T-helper 1 cell treated with Interleukin-12 subunit alpha and Interleukin-12 subunit beta and Interleukin-4 antibody, amounts not matched to agents 30 μg/mL and 1 μg/mL, for 36 hours (primary cell): Measurements from ENCODE around the gene PMFBP1.

Source experiments
- H3K27ac Mint-ChIP-seq: one replicate; pipeline ENCODE4 v1.8.0; 2021; ENCODE audit warnings: mild to moderate bottlenecking, mixed read lengths
- H3K27me3 Mint-ChIP-seq: one replicate; pipeline ENCODE4 v1.8.0; 2021; ENCODE audit warnings: low read depth, mixed read lengths
- H3K36me3 Mint-ChIP-seq: one replicate; pipeline ENCODE4 v1.8.0; 2021; ENCODE audit warnings: low read depth, mixed read lengths
- H3K4me1 Mint-ChIP-seq: one replicate; pipeline ENCODE4 v1.8.0; 2021; ENCODE audit warnings: low read depth, mixed read lengths
- H3K4me3 Mint-ChIP-seq: one replicate; pipeline ENCODE4 v1.8.0; 2021; ENCODE audit warnings: mild to moderate bottlenecking, moderate library complexity, mixed read lengths
- H3K9me3 Mint-ChIP-seq: one replicate; pipeline ENCODE4 v1.8.0; 2021; ENCODE audit warnings: mixed read lengths

Gene PMFBP1

GRCh38 chr16:72199761-72200337 is 27.9 kb upstream of the PMFBP1 start:
- no peak overlapping the region for H3K4me3 Mint-ChIP-seq
- no peaks in the 10 kb centered on the region for H3K27me3 Mint-ChIP-seq
- no peaks in the 10 kb centered on the region for H3K9me3 Mint-ChIP-seq
- H3K4me1 Mint-ChIP-seq = peaks cover 13% of the 10 kb centered on the region
- H3K27ac Mint-ChIP-seq = no peak overlapping the region
- H3K36me3 Mint-ChIP-seq = no peaks in the 10 kb centered on the region

- H3K27me3 Mint-ChIP-seq = no peaks in the 10 kb centered on the region
- peaks cover 13% of the 10 kb centered on the region for H3K4me1 Mint-ChIP-seq
- H3K4me3 Mint-ChIP-seq = no peak overlapping the region
- H3K27ac Mint-ChIP-seq = no peak overlapping the region
- no peaks in the 10 kb centered on the region for H3K9me3 Mint-ChIP-seq
- H3K36me3 Mint-ChIP-seq = no peaks in the 10 kb centered on the region
Observed at GRCh38 chr16:72198771-72199201, 26.8 kb upstream of the PMFBP1 start.

GRCh38 chr16:72198021-72198711 is 26.2 kb upstream of the PMFBP1 start:
- Mint-ChIP-seq H3K27me3 (no peaks in the 10 kb centered on the region), H3K4me1 (peaks cover 7% of the 10 kb centered on the region), H3K9me3 (no peaks in the 10 kb centered on the region), H3K4me3 (no peak overlapping the region), H3K36me3 (no peaks in the 10 kb centered on the region), H3K27ac (no peak overlapping the region)

GRCh38 chr16:72197545-72197944 is 25.6 kb upstream of the PMFBP1 start:
- Mint-ChIP-seq H3K36me3 (no peaks in the 10 kb centered on the region), H3K27ac (no peak overlapping the region), H3K9me3 (no peaks in the 10 kb centered on the region), H3K4me1 (peaks cover under 1% of the 10 kb centered on the region), H3K4me3 (no peak overlapping the region), H3K27me3 (no peaks in the 10 kb centered on the region)

DNA sequence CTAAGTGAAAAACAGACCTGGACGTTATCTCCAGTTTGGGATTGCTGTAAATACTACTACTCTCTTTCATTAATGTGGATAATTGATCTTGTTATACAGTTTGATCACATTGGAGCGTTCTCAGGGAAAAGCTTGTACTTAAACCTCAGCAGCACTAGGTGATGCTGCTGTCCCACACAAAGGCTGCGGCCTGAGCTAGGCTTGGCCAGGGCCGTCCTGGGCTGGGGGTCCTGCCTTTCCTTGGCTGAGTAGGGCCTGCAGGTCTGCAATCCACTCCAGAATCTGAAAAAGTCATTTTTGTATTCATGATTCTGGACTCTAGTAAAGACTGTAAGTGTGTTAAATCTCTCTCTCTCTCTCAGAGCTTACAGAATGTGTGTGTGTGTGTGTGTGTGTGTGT is 23.7 kb upstream of the PMFBP1 start:
- Mint-ChIP-seq H3K4me1 (no peaks in the 10 kb centered on the region), H3K27me3 (no peaks in the 10 kb centered on the region), H3K4me3 (no peak overlapping the region), H3K36me3 (no peaks in the 10 kb centered on the region), H3K9me3 (no peaks in the 10 kb centered on the region), H3K27ac (no peak overlapping the region)

- no peaks in the 10 kb centered on the region for H3K36me3 Mint-ChIP-seq
- H3K27ac Mint-ChIP-seq = no peak overlapping the region
- H3K27me3 Mint-ChIP-seq = no peaks in the 10 kb centered on the region
- no peaks in the 10 kb centered on the region for H3K4me1 Mint-ChIP-seq
- H3K4me3 Mint-ChIP-seq = no peak overlapping the region
- H3K9me3 Mint-ChIP-seq = no peaks in the 10 kb centered on the region
Observed at GRCh38 chr16:72191551-72191950, 19.6 kb upstream of the PMFBP1 start.

DNA sequence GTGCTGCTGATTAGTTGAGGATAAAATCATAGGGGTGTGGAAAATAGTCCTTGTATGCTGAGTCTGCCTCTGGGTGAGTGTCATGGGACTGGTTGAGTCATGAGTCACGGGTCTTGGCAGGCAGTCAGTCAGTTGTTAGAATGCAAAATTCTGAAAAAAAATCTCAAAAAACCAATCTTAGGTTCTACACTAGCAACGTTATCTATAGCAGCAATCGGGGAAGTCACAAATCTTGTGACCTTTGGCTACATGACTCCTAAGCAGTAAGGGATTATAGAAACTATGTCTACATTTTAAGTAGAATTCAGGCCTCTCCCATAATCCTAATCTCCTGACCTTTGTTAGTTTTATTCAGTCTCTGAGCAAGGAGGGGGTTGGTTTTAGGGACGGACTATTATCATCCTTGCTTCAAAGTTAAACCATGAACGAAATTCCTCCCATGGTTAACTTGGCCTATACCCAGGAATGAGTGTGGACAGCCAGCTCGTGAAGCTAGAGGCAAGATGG is 18.0 kb upstream of the PMFBP1 start:
- Mint-ChIP-seq H3K4me1 (no peaks in the 10 kb centered on the region), H3K4me3 (no peak overlapping the region), H3K27ac (no peak overlapping the region), H3K27me3 (no peaks in the 10 kb centered on the region), H3K36me3 (no peaks in the 10 kb centered on the region), H3K9me3 (no peaks in the 10 kb centered on the region)

DNA sequence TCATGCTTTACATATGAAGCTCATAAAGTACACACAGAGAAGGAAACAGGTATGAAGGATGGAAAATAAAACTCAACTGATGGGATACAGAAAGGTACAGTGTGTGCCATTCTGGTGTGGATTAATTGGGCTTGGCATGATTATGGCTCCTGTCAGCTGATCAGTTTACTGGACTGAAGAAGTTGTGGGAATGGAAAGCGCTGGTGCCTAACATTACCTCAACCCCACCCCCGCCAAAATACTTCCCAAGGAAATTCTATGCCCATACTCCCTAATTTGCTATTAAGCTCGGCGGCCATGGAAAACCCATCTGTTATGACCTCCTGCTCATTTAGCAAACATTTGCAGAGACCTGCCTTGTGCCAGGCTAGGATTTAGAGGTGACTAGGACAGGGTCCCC is 16.6 kb upstream of the PMFBP1 start:
- Mint-ChIP-seq H3K27me3 (no peaks in the 10 kb centered on the region), H3K4me1 (no peaks in the 10 kb centered on the region)

GRCh38 chr16:72187551-72187950 is 15.6 kb upstream of the PMFBP1 start:
- Mint-ChIP-seq H3K36me3 (no peaks in the 10 kb centered on the region), H3K4me1 (no peaks in the 10 kb centered on the region), H3K9me3 (no peaks in the 10 kb centered on the region), H3K27ac (no peak overlapping the region), H3K4me3 (no peak overlapping the region), H3K27me3 (no peaks in the 10 kb centered on the region)

More for the DNA sequence above, 16.6 kb upstream of the PMFBP1 start:
- no peaks in the 10 kb centered on the region for H3K36me3 Mint-ChIP-seq
- H3K9me3 Mint-ChIP-seq = no peaks in the 10 kb centered on the region
- no peak overlapping the region for H3K4me3 Mint-ChIP-seq
- H3K27ac Mint-ChIP-seq = no peak overlapping the region

DNA sequence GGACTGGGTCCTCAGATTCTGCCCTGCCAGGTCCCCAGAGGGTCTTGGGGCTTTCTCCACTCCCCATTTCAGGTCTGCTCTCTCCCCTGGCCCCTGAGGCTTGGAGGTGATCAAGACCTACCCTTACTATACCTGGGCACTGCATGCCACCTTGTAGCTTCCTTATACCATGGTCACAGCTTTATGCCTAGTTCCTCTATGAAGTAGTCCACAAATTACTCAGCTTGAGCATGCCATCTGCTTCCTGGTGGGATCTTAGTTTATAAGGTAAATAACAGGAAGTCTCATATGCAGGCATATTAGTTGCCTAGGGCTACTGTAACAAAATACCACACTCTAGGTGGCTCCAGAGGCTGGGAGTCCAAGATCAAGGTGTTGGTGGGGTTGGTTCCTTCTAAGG is 11.0 kb upstream of the PMFBP1 start:
- Mint-ChIP-seq H3K27me3 (no peaks in the 10 kb centered on the region), H3K36me3 (no peaks in the 10 kb centered on the region), H3K9me3 (no peaks in the 10 kb centered on the region), H3K4me1 (no peaks in the 10 kb centered on the region), H3K27ac (no peak overlapping the region), H3K4me3 (no peak overlapping the region)

DNA sequence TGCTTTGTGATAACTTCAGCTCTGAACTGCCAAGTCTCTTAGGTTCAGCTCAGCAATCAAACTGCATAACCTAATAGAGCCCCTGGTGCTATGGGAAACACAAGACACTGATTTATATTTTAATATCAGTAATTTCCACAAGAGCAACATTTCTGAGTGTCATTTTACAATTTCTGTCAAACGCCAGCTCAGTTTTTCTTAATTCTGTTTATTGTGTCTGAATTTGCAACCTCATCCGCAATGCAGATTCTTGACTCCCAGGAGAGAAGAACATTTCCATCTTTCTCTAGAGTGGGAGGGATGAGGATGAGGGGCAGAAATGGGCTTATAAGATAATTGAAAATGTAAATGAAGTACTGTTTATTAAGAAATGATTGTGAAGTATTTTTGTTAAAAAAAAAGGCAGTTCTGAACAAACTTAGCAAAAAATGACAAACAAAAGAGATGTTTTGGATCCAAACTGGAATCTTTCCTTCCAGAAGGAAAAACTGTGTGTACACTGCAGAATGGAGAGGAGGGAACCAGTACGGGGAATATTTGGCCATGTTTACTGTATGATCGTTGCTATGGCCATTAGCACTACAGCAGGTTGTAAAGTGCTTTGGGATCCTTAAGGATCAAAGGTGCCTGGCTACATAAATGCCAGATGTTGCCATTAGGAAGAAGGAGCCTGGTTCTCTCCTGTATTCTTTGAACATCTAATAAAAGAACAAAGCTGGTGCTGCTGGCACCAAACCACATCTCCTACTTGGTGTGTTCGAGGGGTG is 7.4 kb upstream of the PMFBP1 start:
- no peaks in the 10 kb centered on the region for H3K27me3 Mint-ChIP-seq
- no peaks in the 10 kb centered on the region for H3K4me1 Mint-ChIP-seq
- H3K4me3 Mint-ChIP-seq = no peak overlapping the region
- H3K27ac Mint-ChIP-seq = no peak overlapping the region
- H3K9me3 Mint-ChIP-seq = peaks cover 6% of the 10 kb centered on the region
- no peaks in the 10 kb centered on the region for H3K36me3 Mint-ChIP-seq

DNA sequence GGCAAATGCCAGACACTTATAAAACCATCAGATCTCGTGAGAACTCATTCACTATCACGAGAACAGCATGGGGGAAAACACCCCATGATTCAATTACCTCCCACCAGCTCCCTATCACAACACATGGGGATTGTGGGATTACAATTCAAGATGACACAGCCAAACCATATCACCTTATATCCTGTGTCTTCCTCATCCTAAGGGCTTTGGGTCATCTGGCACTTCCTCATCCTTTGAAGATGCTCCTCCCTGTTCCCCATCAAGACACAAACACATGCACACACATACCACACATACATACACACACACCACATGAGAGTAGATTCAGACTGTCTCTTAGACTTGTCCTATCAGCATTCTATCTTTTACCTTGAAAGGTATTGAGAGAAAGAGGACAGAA is 2.8 kb upstream of the PMFBP1 start:
- no peaks in the 10 kb centered on the region for H3K27me3 Mint-ChIP-seq
- peaks cover 16% of the 10 kb centered on the region for H3K9me3 Mint-ChIP-seq
- no peaks in the 10 kb centered on the region for H3K4me1 Mint-ChIP-seq
- no peak overlapping the region for H3K27ac Mint-ChIP-seq
- no peak overlapping the region for H3K4me3 Mint-ChIP-seq
- no peaks in the 10 kb centered on the region for H3K36me3 Mint-ChIP-seq

- H3K36me3 Mint-ChIP-seq = no peaks in the 10 kb centered on the region
- H3K4me3 Mint-ChIP-seq = no peak overlapping the region
- peaks cover 16% of the 10 kb centered on the region for H3K9me3 Mint-ChIP-seq
- H3K27me3 Mint-ChIP-seq = no peaks in the 10 kb centered on the region
- H3K27ac Mint-ChIP-seq = no peak overlapping the region
- no peaks in the 10 kb centered on the region for H3K4me1 Mint-ChIP-seq
Observed at GRCh38 chr16:72173997-72174396, 2.0 kb upstream of the PMFBP1 start.

- H3K4me1 Mint-ChIP-seq = no peaks in the 10 kb centered on the region
- peaks cover 16% of the 10 kb centered on the region for H3K9me3 Mint-ChIP-seq
- H3K27me3 Mint-ChIP-seq = no peaks in the 10 kb centered on the region
- no peaks in the 10 kb centered on the region for H3K36me3 Mint-ChIP-seq
- no peak overlapping the region for H3K4me3 Mint-ChIP-seq
- H3K27ac Mint-ChIP-seq = no peak overlapping the region
Observed at GRCh38 chr16:72171236-72171635, 719 bp downstream of the PMFBP1 start.

DNA sequence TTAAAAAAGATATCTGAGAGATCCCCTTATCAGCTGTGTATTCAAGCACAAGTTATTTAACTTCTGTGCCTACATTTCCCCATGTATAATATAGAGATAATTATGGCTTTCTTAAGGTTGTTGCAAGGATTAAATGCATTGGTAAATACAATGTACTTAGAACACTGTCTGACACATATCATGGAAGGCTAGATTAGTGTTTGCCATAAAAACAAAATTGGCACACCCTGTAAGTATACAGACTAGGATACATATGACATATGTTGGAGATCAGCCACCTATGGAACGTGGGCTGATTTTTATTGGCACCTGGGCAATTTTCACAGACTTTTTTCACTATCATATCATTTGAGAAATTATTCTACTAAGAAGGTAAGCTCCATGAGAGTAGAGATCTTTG is 2.2 kb downstream of the PMFBP1 start:
- Mint-ChIP-seq H3K9me3 (peaks cover 11% of the 10 kb centered on the region), H3K4me3 (no peak overlapping the region), H3K4me1 (no peaks in the 10 kb centered on the region), H3K27ac (no peak overlapping the region), H3K36me3 (no peaks in the 10 kb centered on the region), H3K27me3 (no peaks in the 10 kb centered on the region)
